GM11168 (cell line): ENCODE measurements around the gene ZBTB32.

ENCODE experiments used
- in situ Hi-C: fragments of 300-500 bp; cut with MboI; formaldehyde crosslinking; loops from one replicate; pipeline ENCODE4 v1.12.0; 2022; ENCODE audit warnings: low sequenced_read_pairs; ENCODE audit not compliant: unreplicated experiment

ZBTB32 gene

DNA sequence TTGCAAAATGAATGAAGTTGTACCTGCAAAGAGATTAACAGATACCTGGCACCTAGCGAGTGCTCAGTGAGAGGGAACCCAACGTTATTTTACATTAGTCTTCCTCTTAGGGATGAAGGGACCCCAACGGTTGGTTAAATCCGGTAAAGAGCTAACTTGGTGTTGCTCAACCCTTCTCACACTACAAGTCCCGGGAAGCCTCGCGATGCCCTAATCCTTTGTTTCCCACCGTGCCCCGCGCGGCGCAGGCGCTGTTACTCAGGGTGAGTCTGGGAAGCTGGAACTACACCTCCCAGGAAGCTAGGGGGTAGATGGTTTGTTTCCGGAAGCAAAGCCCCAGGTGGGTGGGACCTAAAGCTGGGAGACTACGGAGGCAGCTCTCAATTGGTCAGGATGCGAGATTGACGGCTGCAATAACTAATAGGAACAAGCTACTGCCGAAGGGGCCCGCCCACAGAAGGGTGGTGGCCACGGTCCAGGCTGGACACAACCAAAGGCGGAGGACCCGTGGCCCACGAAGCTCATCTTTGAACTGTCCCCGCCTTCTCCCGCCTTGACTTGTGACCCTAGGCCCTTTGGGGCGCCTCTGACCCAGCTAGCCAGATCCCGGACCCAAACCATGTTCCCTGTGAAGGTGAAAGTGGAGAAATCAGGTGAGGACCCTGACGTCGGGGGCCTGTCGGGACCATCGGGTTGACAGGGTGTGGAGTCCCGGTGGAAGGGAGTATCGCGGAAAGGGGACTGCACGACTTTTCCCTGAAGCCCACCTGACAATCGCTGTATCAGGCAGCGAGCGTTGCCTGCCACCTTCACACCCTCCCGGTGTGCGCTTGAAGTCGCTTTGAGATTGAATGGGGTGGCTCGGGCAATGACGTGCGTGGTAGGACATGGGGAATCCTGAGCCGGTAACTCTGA lies 44.0 kb downstream of the ZBTB32 start, which contains the start of gene LIN37:
LIN37 (plus strand) TSS at position 471 of the 915 bp plus-strand sequence; CDS start at position 620, 149 bp downstream.
- in situ Hi-C loops = no loop called here

DNA sequence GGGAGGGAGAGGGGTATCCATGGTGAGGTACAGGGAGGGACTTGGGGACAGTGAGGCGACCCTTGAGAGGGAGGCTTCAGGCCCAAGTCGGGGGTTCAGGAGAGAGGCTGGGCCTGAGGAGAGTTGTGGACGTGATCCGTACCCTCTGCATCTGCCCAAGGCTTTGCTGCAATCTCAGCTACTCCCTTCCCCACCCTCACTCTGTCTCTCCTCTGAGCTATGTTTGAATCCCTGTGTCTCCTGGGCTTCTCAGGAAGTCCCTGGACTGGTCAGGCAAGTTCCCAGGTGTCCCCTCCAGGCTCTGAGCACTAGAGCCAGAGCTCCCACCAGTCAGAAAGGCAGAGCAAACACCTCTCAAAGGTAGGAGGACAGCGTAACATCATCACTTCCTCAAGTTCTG lies 45.8 kb downstream of the ZBTB32 start:
- in situ Hi-C loops = no loop called here

DNA sequence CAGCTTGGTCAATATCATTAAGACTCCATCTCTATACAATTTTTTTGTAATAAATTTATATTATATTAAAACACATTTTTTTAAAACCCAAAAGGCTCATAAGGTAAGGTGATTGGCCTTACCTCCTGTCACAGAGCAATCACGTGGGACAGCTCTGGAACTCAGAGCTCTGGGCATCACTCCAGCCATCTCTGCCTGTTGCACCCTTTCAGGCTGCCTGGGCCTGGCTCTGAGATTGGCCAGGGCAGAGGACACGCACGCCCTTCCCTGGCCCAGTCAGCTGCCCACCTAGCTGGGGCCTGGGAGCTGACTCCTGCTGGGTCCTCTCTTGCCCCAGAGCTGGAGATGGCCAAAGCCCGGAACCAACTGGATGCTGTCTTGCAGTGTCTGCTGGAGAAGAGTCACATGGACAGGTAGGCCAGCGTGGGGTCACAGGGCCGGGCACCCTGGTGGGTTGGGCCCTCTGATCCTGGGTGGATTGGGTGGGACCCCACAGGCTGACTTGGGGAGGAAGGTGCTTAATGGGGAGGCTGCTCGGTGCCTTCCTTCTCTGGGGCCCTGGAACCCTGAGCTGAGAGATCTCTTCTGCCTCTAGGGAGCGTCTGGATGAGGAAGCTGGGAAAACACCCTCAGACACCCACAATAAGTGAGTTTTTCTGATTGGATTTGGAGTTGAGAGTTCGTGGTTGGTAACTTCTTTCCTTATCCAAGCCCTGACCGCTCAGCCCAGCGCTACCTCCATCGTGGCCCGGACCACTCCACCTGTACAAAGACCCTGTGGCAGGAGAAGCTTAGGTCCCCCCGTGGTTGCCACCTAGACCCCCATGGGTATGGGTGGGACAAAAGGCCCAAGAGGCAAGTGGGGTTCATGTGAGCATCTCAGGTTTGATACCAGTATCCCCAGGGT lies 47.7 kb downstream of the ZBTB32 start:
- in situ Hi-C loops = no loop called here

- in situ Hi-C loops = no loop called here
These were observed 48.5 kb downstream of the ZBTB32 start for GRCh38 chr19:35752746-35753350.

DNA sequence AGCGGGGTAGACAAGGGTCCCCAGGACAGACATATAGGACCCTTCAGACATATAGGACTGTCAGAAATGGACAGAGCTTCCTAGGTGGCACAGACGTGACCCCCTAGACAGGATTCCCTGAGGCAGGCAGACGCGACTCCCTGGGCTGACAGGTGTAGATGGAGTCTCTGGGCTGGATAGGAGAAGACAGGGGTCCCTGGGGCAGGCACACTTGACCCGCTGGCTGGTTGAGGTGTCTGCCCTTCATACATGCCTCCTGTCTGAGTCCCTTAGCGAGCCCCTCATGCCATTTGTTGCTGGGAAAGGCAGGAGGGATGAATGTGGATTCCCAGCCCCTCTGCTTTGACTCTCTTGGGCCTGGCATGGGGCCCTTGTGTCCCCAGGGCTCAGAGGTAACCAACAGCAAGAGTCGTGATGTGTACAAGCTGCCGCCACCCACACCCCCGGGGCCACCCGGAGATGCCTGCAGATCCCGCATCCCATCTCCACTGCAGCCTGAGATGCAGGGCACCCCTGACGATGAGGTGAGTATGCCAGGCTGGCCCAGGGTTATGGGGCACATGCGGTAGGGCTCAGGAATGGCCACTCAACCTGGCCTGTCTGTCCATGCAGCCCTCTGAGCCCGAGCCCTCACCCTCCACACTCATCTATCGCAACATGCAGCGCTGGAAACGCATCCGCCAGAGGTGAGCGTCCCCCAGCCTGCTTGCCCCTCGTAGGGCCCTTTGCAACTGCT lies 49.4 kb downstream of the ZBTB32 start:
- in situ Hi-C loops = no loop called here

DNA sequence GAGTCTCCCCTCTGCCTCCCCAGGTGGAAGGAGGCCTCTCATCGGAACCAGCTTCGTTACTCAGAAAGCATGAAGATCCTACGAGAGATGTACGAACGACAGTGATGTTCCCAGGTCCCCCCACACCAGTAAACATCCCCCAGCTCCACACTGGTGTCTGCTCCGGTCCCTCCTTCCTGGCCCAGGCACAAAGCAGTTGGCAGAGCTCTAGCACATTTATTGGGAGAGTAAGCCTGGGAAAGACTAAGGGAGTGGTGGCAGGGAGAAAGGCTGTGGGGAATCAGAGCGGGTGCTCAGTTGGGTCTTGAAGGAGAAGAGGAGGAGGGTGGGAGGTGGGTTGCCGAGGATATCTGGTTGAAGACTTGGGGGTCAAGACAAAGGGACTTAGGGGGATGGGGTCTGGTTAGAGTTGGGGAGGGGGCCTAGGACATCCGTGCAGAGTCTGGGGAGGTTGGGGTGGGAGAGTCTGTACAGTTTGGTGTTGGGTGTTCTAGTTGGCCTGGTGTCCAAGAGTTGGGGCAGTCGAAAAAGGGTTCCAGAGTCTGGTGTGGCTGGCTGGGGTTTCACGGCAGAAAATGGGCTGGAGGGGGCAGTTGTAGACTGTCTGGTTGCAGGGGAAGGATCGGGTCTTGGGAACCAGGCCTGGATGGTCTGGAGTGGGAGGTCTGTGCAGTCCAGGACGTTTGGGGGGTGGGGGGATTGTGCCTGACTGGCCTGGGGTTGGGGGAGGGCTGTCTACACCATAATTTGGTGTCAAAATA lies 50.2 kb downstream of the ZBTB32 start:
- in situ Hi-C loops = no loop called here

- in situ Hi-C loops = no loop called here
These were observed 50.8 kb downstream of the ZBTB32 start for GRCh38 chr19:35755131-35755549.

GRCh38 chr19:35755550-35756376 lies 51.4 kb downstream of the ZBTB32 start:
- in situ Hi-C loops = no loop called here

GRCh38 chr19:35756377-35757230 lies 52.2 kb downstream of the ZBTB32 start, which contains the start of gene HSPB6:
HSPB6 (minus strand) TSS chr19:35757029; CDS start chr19:35757008, 21 bp downstream.
- in situ Hi-C loops = no loop called here

DNA sequence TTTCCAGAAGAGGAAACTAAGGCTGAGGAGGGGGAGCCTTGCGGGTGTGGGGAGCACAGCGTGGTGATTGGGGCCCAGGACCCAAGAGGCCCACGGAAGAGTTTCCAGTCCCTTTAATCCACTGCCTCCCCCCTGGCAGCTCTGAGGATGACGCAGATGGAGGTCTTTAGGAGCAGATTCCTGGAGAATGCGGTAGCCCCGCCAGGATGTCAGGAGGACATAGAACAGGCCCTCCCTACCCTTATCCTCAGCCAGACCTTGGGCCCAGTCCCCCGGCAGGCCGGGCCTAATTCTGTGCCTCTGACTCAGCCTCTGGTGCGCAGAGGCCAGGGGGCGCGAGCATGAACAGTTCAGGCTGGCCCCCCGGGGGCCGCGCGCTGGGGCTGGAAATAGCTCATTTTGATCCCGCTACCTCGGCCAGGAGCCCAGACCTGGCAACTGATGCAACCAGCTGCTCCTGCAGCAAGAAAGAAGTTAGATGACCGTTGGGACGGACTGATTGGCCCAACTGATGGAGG lies 52.9 kb downstream of the ZBTB32 start:
- in situ Hi-C loops = no loop called here

- in situ Hi-C loops = no loop called here
These were observed 53.6 kb downstream of the ZBTB32 start, which contains the start of gene PROSER3 for GRCh38 chr19:35757749-35758608. PROSER3 (plus strand) TSS chr19:35758176; CDS start chr19:35758216, 40 bp downstream.

DNA sequence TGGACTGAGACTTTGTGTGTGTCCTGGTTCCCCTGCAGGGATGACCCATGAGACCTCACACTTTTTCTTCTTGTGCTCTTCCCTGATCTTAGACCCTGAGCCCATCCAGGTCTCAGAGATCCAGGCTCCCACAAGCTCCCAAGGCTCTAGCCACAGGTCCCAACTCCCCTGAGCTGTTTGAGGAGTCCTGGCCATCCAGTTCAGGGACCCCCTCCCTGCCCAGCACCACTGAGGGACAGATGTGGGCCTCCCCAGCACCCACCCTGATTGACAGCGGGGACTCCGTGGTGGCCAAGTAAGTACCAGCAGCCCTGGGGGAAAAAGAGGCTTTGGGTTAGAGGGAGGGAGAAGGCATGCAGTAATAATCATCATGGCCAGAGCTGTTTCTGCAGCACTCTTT lies 55.3 kb downstream of the ZBTB32 start:
- in situ Hi-C loops = no loop called here

DNA sequence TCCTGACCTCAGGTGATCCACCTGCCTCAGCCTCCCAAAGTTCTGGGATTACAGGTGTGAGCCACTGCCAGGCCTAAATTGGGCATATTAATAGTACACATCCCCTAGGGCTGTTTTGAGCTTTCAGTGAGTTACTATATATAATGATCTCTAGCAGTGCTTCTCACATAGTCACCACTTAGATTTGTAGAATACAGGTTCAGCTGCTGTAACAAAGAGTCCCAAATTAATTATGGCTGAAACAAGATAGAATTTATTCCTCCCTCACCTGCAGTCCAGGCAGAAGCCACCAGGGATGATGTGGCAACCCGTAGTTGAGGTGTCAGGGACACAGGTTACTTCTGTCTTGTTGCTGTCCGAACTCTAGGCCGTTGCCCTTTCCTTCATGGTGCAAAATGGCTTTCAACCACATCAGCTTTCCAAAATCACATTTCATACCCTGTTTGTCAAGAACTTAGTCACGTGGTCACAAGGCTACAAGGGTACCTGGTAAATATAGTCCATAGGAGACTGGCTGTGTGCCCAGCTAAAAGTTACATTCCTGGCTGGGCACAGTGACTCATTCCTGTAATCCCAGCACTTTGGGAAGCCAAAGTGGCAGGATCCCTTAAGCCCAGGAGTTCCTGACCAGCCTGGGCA lies 56.5 kb downstream of the ZBTB32 start:
- in situ Hi-C loops = no loop called here

GRCh38 chr19:35764432-35765315 lies 60.3 kb downstream of the ZBTB32 start:
- in situ Hi-C loops = no loop called here
